NCI-H2196 (cell line): ENCODE data around the gene PLEKHG3.
A peak's percentile ranks its signal among the peaks of the same experiment; 100 is the strongest.

ENCODE experiments used
- DNase-seq: peaks from one replicate; lab custom pipeline; 2025; ENCODE audit not compliant: unreplicated experiment; lab: John Stamatoyannopoulos, UW

Gene PLEKHG3

DNA sequence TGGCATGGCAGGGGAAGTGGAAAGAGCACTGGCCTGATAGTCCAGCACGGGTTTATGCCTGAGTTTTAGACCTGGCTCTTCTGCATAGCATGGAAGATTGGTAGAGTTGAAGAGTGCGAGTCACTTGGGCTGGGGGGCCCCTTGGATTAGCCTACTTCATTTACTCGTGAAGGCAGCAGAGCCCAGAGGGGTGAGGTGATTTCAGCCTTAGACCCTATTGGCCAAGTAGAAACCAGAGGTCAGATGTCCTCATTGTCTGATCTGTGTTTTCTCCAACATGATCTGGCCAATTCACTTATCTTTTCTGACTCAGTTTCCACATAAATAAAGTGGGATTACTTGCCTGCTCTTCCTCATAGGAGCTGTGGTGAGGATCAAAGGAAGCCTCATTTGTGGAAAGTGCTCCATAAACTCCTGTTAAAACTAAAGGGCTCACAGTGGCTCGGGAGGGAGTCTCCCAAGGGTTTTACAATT, 1.9 kb downstream of the PLEKHG3 start:
- no peak for DNase-seq

DNA sequence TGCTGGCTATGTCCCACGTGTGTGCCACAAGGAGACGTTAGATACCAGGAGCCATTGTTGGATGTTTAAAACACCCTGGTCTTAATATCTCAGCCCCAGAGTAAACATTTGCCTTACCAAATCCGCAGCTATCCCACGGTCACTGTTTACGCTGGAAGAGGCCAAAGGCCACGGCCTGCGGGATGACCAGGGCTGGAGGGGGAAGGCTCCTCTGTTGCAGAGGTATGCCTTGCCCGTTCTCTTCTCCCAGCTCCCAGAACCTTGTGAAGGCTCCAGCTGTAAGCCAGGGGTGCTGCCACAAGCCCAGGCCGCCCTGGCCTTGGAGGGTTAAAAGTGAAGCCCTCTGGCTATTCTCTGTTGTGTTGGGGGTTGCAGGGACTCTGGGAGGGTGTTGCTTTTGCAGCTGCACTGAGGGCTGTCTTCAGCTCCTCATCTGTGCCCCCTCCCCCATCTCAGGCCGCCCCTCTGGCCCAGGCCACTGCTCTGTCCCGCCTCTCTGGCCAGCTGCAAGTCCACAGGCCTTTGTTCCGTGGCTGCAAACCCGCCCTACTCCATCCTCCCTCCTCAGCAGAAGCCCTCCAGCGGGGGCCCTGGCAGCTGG, 2.5 kb downstream of the PLEKHG3 start:
- DNase-seq = no peak

DNA sequence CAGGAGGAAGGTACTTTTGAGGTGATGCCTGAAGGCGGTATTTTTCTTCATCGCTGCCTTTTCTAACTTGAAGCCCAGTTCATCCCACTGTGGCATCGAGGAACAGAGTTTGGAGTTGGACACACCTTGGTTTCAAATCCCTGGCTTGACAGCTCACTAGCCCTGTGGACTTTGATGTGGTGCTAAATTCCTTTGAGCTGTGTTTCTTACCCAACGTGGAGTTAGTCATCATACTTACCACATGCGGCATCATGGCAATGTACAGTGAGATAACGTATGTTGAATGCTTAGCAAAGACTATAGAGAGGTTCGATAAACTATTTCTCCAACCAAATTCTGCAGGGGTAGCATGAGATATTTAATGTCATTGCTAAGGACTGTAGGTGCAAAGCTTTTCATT, 3.4 kb downstream of the PLEKHG3 start:
- no peak for DNase-seq

DNA sequence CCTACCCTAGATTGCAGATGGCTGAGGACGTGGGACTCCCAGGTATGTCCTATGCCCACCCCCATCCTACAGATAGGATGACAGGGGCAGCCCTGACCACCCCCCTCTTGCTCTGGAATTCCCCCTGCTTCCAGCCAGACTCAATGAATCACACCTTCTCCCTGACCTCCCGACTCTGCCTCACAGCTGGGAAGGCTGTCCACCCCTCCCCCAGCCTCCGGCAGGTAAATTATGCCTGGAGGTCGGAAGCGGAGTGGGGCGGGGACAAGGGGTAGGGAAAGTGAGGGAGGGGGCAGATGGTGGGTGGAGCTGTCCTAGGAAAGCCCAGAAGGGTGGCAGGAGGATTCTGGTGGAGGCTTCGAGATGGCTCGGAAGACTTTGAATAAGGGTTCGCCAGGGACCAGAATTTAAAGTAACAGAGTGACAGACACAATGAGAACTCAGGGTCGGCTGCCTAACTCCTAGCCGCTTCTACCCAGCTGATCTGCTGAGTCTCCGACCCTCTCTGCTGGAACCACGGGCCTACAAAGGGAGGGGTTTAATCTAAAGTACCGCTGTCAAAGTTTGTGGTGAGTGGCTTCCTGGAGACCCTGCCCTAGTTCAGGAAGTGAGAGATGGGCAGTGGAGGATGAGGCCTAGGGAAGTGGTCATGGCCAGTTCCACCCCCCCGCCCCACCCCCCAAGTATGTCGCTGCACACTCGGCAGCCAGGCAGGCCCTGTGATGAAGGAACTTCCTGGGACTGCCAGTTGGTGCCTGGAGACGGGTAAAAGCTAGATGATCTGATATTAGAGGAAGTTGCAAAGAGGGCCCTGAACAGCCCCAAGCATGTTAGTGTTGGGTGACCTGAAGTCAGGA, 4.2 kb downstream of the PLEKHG3 start:
- no peak for DNase-seq

DNA sequence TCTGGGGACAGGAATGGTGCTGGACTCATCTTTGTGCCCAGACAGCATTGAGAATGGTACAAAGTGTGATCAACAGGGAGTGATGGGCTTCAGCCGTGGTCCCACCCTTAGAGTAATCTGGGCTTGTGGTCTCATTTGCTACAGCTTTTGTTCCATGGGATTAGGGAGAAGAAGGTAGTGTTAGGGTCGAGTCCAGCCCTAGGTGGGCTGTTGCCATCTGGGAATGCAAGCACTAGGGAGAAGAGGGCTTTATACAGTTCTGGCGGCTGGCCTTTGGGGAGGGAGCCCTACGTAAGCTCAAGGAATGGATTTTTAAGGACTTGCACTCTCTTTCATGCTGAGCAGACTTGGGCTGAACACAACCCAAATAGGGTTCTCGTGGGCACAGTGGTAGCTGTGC, 4.9 kb downstream of the PLEKHG3 start:
- no peak for DNase-seq

DNA sequence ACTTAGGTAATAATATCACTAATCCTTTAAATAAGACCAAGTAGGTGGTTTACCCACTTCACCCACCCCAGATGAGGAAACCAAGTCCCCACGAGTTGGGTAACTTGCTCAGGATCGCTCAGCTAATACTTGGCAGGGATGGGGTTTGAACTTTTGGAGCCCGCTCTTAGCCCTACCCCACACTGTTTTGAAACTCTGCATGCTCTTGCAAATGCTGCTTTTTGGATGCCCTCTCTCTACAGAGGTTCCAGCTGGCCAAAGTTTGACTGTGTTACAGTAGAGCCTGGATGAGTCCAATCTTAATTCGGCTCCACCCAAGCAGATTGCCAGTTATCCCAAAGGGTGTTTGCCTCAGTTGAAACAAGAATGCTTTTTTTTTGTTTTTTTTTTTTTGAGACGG, 6.8 kb downstream of the PLEKHG3 start:
- DNase-seq = no peak

DNA sequence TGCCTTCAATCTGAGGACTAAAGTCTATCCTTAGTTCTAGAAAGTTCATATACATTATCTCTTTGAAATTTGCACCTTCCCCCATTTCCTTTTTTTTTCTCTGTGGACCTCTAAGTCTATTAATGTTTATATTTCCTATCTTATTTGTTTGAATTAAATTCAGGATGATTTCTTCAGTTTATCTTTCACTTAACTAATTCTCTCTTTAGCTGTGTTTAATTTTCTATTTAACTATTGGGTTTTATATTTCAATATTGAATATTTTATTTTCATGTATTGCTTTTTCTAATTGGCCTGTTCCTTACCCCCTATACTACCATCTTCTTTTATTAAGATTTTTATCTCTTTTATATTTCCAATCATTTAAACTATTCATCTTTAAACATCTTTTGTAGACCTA, 9.5 kb downstream of the PLEKHG3 start:
- no peak for DNase-seq

DNA sequence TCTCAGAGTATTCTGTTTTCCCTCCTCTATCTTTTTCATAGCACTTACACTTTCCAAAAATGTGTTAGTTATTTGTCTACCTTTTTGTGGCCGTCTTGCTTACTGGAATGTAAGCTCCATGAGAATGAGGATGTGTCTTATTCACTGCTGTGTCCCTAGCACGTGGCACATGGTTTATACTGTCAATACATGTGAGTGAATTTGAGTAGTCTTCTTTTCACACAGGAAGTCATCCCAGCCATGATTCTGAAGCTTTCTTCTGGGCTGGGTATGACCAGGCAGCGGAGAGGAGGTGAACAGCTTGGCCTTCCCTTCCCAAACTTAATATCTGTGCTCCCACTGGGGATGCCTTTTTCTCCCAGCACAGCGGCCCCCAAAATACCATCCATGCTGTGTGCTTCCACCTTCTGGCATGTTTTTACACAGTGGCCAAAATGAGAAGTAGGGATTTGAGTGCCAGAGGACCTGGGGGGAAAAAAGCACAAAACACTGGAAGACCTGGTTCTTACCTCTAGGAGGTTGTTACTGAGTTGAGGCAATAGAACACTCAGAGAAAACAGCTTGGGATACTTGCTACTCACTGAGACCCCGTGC, 10.3 kb downstream of the PLEKHG3 start:
- no peak for DNase-seq

DNA sequence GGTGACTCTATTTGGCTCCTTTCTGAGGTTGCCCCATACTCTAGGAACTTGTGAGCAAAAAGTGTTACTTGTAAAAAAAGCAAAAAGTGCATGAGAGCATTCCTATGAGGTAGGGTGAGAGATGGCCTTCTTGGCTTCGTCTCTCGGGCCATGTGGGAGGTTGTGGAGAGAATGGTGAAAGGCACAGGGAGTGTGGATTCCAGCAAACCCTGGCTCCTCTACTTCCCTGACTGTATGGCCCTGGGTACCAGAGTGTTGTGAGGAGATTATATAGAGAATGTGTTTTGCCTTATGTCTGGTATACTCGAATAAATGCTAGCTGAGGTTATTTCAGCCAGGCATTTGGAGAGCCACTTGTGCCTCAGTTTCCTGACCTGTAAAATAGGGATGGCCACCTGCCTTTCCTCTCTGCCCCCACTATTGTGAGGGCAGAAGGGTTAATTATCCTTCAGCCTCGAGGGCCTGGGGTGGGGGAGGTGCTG, 11.0 kb downstream of the PLEKHG3 start:
- no peak for DNase-seq

DNA sequence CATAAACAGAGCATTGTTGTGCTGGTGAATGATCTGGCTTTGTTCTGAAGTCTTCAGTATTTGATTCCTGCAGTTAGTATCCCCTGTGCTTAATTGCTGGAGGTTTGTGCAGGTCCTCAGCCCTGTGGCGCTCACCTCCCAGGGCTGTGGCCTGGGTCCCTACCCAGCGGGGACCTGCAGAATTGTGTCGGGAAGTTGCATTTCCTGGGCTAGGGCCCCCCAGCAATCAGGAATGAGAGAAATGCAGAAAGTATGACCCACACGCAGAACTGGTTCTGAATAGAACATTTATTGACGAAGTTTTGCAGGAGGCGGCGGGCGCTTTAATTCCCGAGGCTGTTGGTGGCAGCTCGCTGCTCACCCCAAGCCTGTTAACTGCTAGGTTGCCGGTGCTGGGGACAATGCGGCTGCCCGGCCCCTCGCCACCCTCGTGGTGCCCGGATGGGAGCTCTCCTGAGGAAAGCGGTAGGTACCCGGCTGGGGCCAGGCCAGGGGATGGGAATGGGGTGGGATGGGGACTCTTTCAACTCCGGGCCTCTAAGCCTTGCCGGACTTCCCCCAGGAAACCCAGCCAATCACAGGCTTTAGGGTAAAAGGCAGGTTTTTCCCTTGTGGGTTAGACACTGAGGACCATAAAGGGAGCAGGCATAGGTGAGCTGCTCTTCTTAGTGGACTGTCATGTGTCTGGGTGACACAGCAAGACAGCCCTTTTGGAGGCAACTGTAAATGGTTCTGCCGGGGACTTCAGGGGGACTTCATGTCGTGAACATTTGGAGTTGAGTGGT, 11.6 kb downstream of the PLEKHG3 start:
- no peak for DNase-seq

DNA sequence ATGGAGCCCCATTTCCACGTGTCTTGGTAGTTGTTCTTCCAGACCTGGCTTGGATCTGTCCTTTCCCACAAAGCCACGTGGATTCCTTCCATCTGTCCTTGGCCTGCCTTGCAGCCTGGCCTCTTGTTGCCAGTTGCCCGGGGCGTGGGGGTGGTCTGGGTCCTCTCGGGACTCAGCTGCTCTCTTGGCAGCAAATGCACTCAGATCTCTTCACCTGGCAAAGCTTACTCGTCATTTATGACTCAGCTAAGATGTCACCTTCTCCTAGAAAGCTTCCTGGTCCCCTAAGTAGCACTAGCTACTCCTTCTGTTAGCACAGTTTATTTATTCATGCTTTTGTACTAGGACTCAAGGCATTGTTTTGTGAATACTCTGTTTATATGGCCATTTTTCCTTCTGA, 13.6 kb downstream of the PLEKHG3 start:
- peak; percentile 66 for DNase-seq

DNA sequence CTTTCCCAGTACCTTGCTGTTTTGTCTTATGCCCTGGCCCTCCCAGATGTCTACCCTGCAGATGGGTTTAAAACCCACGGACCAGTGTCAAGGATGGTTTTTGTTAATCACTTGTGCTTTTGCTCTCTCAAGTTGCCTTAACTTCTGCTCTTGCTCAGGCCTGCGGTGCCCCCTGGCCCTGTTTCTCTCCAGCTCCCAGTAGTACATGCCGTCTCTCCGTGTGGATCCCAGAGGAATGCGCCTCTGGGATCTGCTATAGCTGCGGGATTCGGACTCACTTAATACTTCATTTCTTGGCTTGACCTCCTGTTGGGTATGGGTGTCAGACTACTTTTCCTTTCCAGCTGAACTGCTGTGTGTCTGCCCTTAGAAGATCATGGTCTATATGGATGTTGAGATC, 14.5 kb downstream of the PLEKHG3 start:
- no peak for DNase-seq

DNA sequence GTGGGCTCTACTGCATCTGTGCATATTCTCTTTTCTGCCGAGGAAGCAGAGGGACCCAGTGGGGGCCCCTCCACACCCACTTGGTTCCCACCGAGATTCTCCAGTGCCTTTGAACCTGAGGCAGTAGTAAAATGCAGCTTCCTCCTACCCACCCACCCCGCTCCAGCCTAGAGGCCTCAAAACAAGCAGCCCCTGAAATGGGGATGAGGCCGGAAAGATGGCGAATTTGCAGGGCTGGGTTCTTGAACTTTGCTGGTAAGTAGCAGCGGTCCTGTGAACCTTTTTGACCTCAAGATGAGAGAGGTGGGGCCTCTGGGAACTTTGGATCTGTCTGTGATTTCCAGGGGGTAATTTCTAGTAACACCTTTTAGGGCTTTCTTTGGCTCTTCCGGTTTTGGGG, 15.4 kb downstream of the PLEKHG3 start:
- DNase-seq = no peak

DNA sequence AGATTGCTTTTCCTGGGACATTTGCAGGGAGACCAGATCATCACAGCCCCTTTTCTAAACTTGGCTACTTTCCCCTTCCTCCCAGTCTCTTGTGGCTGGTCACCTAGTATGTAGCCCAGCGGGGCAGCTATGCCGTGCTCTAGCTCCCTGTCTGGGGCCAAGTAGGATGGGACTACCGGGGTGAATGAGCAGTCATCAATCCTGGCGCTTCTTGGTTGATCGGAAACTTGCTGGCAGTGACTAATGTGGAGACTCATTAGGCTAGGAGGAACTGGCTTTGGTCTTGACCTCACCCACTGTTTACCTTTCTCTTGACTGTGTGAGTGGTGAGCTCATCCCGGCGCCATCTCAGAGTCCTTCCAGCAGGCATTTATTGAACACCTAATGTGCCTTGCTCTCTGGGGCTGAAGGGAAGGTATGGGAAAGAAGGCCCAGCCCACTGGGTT, 15.9 kb downstream of the PLEKHG3 start:
- peak; percentile 75 for DNase-seq

DNA sequence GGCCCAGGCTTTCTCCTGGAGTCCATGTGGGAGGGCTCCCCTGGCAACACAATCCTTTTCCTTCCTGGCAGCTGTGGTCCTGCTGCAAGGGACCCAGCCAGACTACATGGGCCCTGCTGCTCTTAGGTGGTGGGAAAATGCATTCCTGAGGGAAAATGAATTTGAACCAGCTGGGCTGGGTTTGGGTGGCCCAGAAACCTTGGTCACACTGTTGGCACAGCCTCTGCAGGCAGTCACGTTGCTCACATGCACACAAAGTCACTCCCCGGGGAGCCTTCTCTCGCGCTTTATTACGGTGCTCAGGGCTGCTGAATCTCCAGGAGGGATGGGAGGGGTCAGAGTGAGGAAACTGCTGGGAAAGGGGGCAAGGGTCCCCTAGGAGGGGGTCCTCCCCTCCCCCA, 17.2 kb downstream of the PLEKHG3 start:
- no peak for DNase-seq

DNA sequence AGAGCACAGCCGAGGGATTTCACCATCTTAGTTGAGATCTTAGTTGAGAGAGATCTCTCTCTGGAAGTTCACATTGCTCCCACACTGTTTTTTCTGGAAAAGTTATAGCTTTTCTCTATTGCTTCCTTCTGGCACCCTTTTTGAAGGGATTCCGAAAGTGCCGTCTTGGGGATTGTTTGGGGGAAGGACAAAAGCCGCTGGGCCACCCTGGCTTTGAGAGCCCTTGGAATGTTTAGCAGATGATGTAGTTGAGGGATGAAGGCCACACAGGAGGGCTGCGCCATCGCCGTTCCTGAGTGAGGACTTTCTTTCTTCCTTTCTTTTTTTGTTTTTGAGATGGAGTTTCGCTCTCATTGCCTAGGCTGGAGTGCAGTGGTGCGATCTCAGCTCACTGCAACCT, 17.7 kb downstream of the PLEKHG3 start:
- DNase-seq = no peak

DNA sequence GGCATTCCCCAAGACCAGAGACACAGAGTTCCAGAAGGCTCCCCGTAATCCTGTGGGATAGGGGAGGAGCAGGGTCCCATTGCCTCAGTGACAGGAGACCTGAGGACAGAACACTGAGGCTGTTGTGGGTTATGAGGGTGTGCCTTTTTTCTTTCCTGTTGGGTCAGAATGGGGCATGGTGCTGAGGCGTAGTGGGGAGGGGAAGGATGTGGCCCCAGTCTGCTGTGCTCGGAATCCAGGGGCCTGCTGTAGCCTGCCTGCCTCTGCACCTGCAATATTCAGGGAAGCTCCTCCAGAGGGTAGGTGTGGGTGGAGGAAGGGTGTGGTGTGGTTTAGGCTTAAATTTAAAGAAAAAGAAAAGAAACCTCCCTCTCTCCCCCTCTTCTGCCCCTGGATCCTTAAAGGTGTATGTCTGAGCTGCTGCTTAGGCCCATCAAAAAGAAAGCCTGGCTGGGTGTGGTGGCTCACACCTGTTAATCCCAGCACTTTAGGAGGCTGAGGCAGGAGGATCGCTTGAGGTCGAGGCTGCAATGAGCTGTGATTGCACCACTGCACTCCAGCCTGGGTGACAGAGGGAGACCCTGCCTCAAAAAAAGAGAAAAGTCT, 18.7 kb downstream of the PLEKHG3 start:
- DNase-seq = no peak

DNA sequence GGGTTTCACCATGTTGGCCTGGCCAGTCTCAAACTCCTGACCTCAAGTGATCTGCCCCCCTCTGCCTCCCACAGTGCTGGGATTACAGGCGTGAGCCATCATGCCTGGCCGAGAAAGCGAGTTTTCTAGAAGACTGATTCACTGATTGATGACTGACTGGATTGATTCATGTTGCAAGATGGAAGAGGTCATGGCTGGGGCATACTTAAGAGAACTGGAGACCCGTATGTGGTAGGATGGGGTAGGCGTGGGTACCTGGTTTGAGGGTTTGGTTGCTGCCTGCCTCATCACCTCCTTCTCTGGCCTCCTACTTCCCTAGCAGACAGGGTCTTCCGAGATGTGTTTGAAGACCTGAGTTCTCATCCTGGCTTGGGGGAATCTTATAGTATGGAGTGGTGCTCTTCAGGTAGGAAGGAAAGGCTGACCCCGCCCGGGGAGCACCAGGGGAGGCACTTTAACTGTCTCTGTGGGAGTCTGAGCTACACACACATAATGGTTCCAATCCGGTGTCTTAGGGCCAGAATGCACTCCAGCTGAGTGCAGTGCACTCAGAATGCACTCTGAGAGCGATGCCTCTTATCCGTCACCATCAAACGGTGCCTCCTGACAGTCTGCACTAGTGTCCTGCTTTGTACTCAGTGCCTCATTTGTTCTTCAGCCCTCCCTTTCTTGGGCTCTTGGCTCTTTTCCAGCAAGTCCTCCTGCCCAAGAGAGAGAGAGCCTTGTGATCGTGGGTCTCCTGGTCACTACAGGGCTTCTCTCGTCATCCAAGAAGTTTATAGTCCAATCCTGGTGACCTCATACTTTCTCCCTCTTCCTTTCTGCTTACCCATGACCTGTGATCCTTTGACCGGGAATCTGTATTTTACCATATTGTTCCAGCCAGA, 19.7 kb downstream of the PLEKHG3 start:
- DNase-seq = no peak

DNA sequence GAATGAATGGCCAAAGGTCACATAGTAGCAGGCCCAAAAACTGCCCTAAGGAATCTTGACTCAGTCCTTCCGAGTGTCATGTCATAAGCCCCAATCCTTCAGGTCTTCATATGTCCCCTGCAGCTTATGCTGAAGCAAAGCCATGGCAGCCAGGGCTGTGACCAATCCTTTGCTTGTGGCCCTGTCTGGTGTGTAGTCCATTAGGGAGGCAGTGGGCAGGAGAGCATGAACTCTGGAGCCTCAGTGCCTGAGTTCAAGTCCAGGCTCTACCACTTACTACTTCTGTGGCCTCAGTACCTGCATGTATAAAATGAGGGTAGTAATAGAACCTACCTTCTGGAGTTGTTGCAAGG, 20.3 kb downstream of the PLEKHG3 start:
- no peak for DNase-seq

DNA sequence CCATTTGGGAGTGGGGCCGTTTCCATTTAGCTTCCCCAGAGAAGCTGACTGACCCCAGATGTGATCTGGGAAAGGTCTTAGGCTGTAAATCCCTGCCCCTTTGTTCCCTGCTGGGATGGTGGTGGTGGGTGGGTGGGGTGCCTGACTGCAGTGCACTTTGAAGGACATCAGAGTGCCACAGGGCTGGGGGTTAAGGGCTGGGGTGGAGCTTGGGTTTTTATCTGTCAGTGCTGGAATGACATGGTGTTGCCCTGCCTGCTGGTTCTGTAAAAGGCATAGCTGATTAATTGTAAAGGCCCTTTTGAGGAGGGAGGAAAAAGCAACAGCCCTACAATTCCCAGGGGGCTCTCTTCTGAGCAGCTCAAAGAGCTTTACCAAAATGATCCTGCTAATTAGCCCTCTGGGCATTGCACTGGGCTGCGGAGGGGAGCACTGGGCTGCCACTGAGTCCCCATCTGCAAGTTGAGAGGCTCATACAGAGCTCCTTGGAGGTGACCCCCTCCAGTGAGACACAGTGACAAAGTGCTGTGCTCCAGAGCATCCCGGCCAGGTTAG, 21.1 kb downstream of the PLEKHG3 start:
- DNase-seq = no peak
